Psoas muscle (tissue), 8 donors: ENCODE results near the gene ABCC3. TPM values are rescaled to one million over a fixed set of nuclear protein-coding genes. Genes with fewer than 3 reads are reported as not detected.

Source experiments
- ATAC-seq, 4 donors: fragments of 200-7000 bp; cut with Tn5 transposase; one replicate each; pipeline ENCODE4 v1.9.1; 2020; ENCODE audit warnings: moderate library complexity in 3 of 4, mild to moderate bottlenecking in 2 of 4
- DNase-seq, 2 donors: peaks; one replicate each; pipeline ENCODE4 v3.0.0-alpha.2; 2020
- H3K27ac ChIP-seq: fragments of 200-600 bp; one replicate; pipeline ENCODE4 v1.8.0; 2022
- H3K27me3 ChIP-seq, 3 donors: fragments of 200-600 bp in 1 of 3; one replicate each; pipeline versions ENCODE4 v1.6.1 to v1.8.0; 2013 to 2022; ENCODE audit warnings: low read length in 2 of 3, mild to moderate bottlenecking in 2 of 3, moderate library complexity in 1 of 3; ENCODE audit not compliant: insufficient read depth in 3 of 3
- H3K36me3 ChIP-seq, 2 donors: fragments of 200-600 bp in 1 of 2; one replicate each; pipeline versions ENCODE4 v1.6.1 to v1.8.0; 2013 to 2022; ENCODE audit warnings: low read depth in 1 of 2, mild to moderate bottlenecking in 1 of 2, moderate library complexity in 1 of 2; ENCODE audit not compliant: insufficient read depth in 1 of 2
- H3K4me1 ChIP-seq: fragments of 200-600 bp; one replicate; pipeline ENCODE4 v1.8.0; 2022
- H3K4me3 ChIP-seq: fragments of 200-600 bp; one replicate; pipeline ENCODE4 v1.8.0; 2022; ENCODE audit warnings: mild to moderate bottlenecking
- H3K9me3 ChIP-seq: fragments of 200-600 bp; one replicate; pipeline ENCODE4 v1.8.0; 2022
- CTCF ChIP-seq: fragments of 200-600 bp; IDR thresholded peaks from one replicate; pipeline ENCODE4 v1.8.0; 2022; ENCODE audit warnings: antibody characterized with exemption
- WGBS, 3 donors: extraction: QIAGEN DNeasy Blood & Tissue Kit; methylation state at CpG; one replicate each; pipeline versions ENCODE4 v1.1.6 to v1.1.7; 2013; 5-methylcytosine and 5-hydroxymethylcytosine counted together
- intact Hi-C, 2 donors: fragments of 100-400 bp; cut with DNase I; formaldehyde crosslinking; loops; one replicate each; pipeline versions ENCODE4 v1.11.0 to v1.14.2; 2022
- polyA plus RNA-seq, 3 donors: library from polyadenylated mRNA; stranded (reverse); fragments of 200-250 nt; gene quantifications; one replicate each; pipeline ENCODE4 v1.2.3, GENCODE V29; 2013
- total RNA-seq, 4 donors: library from RNA; stranded (reverse); fragmentation: NEBNext Ultra II Directional in 2 of 4; extraction: Animal tissue kit (Norgen Biotek cat#: 25700) in 2 of 4; gene quantifications; one replicate each; pipeline versions ENCODE4 v1.2.1 to v1.2.4, GENCODE V29; 2021 to 2023
- donor health status: healthy with polysubstance abuse.
- donor health status: DM: no; HTN: no; CAD: no; lungs with moderate emphysema.
- donor health status: Bipolar disorder and iron deficiency.
- donor health status: healthy.
- donor health status: DM: yes; HTN: yes; CAD: no.
- donor health status: DM: no; HTN: no; CAD: no.
- donor health status: DM: no; HTN: no; CAD: no.
- donor health status: DM: yes; HTN: yes; CAD: no.

Gene ABCC3
- total and polyA plus RNA-seq, 7 donors = 0.36 to 1.6 (median 0.61) TPM

DNA sequence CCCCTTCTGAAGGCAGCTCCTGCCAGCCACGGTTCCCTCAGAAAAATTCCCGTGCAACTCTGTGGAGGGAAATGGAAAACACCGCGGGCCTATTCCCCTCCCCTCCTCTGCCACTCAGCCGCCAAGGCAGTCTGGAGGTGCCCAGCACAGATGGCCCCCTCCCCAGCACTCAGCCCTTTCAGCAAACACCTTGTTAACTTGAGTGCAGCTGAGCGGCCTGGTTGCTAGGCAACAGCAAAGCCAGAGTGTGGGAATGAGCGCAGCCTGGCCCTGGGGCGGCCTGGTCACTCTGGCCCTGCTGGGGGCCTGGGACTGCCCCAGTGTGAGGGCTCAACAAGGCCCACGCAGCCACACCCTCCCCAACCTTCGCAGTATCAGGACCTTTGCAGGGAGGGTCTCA is 41.4 kb upstream of the ABCC3 start:
- no peak for DNase-seq
- intact Hi-C loops = no loop called here
- peaks cover 3% of the 10 kb centered on the region for H3K4me1 ChIP-seq

DNA sequence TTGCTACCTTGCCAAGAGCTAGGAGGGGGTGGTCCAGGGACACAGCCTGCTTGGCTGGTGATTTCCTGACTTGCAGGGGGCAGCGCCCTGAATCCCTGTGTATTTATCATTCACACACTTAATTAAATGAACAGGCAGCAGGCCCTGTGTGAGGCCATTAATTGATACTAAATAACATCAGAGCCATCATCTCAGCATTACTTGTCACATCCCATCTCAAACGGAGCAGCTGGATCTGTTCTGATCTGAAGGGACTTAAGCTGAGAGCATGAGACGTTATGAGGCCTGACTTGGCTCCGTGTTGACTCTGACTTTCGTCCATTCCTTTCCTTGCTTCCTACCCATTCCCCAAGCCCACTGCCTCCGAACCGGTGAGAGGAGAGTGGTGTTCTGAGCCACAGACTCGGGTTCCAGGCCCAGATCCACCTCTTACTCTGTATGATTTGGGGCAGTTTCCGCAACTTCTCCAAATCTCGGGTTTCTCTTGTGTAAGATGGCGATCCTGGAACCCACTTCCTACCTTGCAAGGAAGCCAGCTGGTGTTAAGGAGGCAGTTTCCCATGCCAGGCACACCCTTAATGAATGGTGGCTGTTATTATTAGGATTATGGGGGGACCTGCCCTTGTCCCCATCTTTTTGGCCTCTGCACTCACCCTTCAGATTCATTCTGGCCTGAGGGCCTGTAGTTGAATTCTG is 40.4 kb upstream of the ABCC3 start:
- no peaks in the 10 kb centered on the region for H3K9me3 ChIP-seq
- intact Hi-C loops = no loop called here
- H3K4me1 ChIP-seq = peaks cover 3% of the 10 kb centered on the region
- H3K4me3 ChIP-seq = no peak overlapping the region
- H3K27me3 ChIP-seq = peaks cover 0 to 3% (median 0%) of the 10 kb centered on the region in 3 donors
- no peak overlapping the region for H3K27ac ChIP-seq
- ATAC-seq = no peak
- DNase-seq = no peak
- TF ChIP-seq CTCF = no peak
- H3K36me3 ChIP-seq = no peaks in the 10 kb centered on the region
- 82 to 88% (median 85%) methylated on average over 11 of the region's 11 CpGs for WGBS, 3 donors

More for the DNA sequence above, 41.4 kb upstream of the ABCC3 start:
- H3K9me3 ChIP-seq = no peaks in the 10 kb centered on the region
- peaks cover 0 to 3% (median 0%) of the 10 kb centered on the region in 3 donors for H3K27me3 ChIP-seq
- 73 to 76% (median 75%) methylated on average over 9 to 10 of the region's 10 CpGs for WGBS, 3 donors
- no peak overlapping the region for H3K27ac ChIP-seq
- TF ChIP-seq CTCF = no peak
- ATAC-seq = no peak
- no peak overlapping the region for H3K4me3 ChIP-seq
- H3K36me3 ChIP-seq = no peaks in the 10 kb centered on the region

GRCh38 chr17:50594892-50595291 is 39.8 kb upstream of the ABCC3 start:
- TF ChIP-seq CTCF = no peak
- peaks cover 0 to 3% (median 0%) of the 10 kb centered on the region in 3 donors for H3K27me3 ChIP-seq
- intact Hi-C loops = no loop called here
- 88 to 91% (median 89%) methylated on average over 21 of the region's 21 CpGs for WGBS, 3 donors
- H3K4me3 ChIP-seq = no peak overlapping the region
- DNase-seq (no peak), ATAC-seq (no peak)
- H3K27ac ChIP-seq = no peak overlapping the region
- H3K36me3 ChIP-seq = no peaks in the 10 kb centered on the region
- H3K4me1 ChIP-seq = no peaks in the 10 kb centered on the region
- no peaks in the 10 kb centered on the region for H3K9me3 ChIP-seq

- ATAC-seq (no peak), DNase-seq (no peak)
- 79 to 82% (median 80%) methylated on average over 34 of the region's 34 CpGs for WGBS, 3 donors
- Histone ChIP-seq H3K4me1 (no peaks in the 10 kb centered on the region), H3K9me3 (no peaks in the 10 kb centered on the region), H3K36me3 (no peaks in the 10 kb centered on the region), H3K27me3 (peaks cover 0 to 3% (median 0%) of the 10 kb centered on the region in 3 donors), H3K4me3 (no peak overlapping the region), H3K27ac (no peak overlapping the region)
- intact Hi-C loops = no loop called here
- TF ChIP-seq CTCF = no peak
Measured at GRCh38 chr17:50596191-50597037, 38.3 kb upstream of the ABCC3 start.
